Measurements from ENCODE around the gene CCDC187. TPM values are rescaled to one million over a fixed set of nuclear protein-coding genes. Genes with fewer than 3 reads are reported as not detected.
"Not testable (repeated sequence)": the region's sequence is repeated elsewhere in the genome, so short reads cannot be mapped to it uniquely, and the experiment has no call there.

The CCDC187 gene
- total RNA-seq, 1 donor from 2014 or later, result not detected

GRCh38 chr9:136244122-136244968 lies 59.5 kb downstream of the CCDC187 start:
- intact Hi-C loops (cut with micrococcal nuclease), result loop anchor here (2.0 to 10.0 kb wide), 4 partner anchors 18 to 1216 kb away; partner anchors contain the start of gene UBAC1

GRCh38 chr9:136243631-136244030 lies 60.3 kb downstream of the CCDC187 start:
- intact Hi-C loops (cut with micrococcal nuclease), result loop anchor here (2.0 to 10.0 kb wide), 4 partner anchors 17 to 1217 kb away; partner anchors contain the start of gene UBAC1

- intact Hi-C loops (cut with micrococcal nuclease), result loop anchor here (5.0 to 10.0 kb wide), 2 partner anchors 136 to 278 kb away; partner anchors contain the start of gene UBAC1
Observed at GRCh38 chr9:136242918-136243525, 60.9 kb downstream of the CCDC187 start.

- intact Hi-C loops (cut with micrococcal nuclease), result loop anchor here (5.0 to 10.0 kb wide), 2 partner anchors 135 to 277 kb away; partner anchors contain the start of gene UBAC1
Observed at GRCh38 chr9:136242248-136242647, 61.6 kb downstream of the CCDC187 start.

GRCh38 chr9:136241542-136241941 lies 62.4 kb downstream of the CCDC187 start:
- intact Hi-C loops (cut with micrococcal nuclease), result loop anchor here (5.0 to 10.0 kb wide), 2 partner anchors 134 to 277 kb away; partner anchors contain the start of gene UBAC1

GRCh38 chr9:136240941-136241340 lies 63.0 kb downstream of the CCDC187 start:
- intact Hi-C loops (cut with micrococcal nuclease), result loop anchor here (5.0 to 10.0 kb wide), 2 partner anchors 134 to 276 kb away; partner anchors contain the start of gene UBAC1

- intact Hi-C loops (cut with micrococcal nuclease), result loop anchor here (5.0 to 10.0 kb wide), 2 partner anchors 133 to 275 kb away; partner anchors contain the start of gene UBAC1
Observed at GRCh38 chr9:136239983-136240330, 63.9 kb downstream of the CCDC187 start.

GRCh38 chr9:136239135-136239982 lies 64.5 kb downstream of the CCDC187 start:
- intact Hi-C loops (cut with micrococcal nuclease), result no loop called here

- intact Hi-C loops (cut with micrococcal nuclease), result no loop called here
Observed at GRCh38 chr9:136238342-136238732, 65.6 kb downstream of the CCDC187 start.

- intact Hi-C loops (cut with micrococcal nuclease), result no loop called here
Observed at GRCh38 chr9:136237486-136238341, 66.2 kb downstream of the CCDC187 start.

GRCh38 chr9:136236471-136237410 lies 67.2 kb downstream of the CCDC187 start:
- intact Hi-C loops (cut with micrococcal nuclease), result not testable (repeated sequence)

GRCh38 chr9:136235709-136236455 lies 68.0 kb downstream of the CCDC187 start:
- intact Hi-C loops (cut with micrococcal nuclease), result no loop called here

- intact Hi-C loops (cut with micrococcal nuclease), result no loop called here
Observed at GRCh38 chr9:136235171-136235570, 68.7 kb downstream of the CCDC187 start.

- intact Hi-C loops (cut with micrococcal nuclease), result loop anchor here (5.0 kb wide), 1 partner anchor 62 kb away; no protein-coding TSS in a partner anchor
Observed at GRCh38 chr9:136234597-136234996, 69.3 kb downstream of the CCDC187 start.

- intact Hi-C loops (cut with micrococcal nuclease), result loop anchor here (5.0 kb wide), 1 partner anchor 62 kb away; no protein-coding TSS in a partner anchor
Observed at GRCh38 chr9:136233868-136234267, 70.0 kb downstream of the CCDC187 start.

GRCh38 chr9:136233411-136233810 lies 70.5 kb downstream of the CCDC187 start:
- intact Hi-C loops (cut with micrococcal nuclease), result loop anchor here (5.0 kb wide), 1 partner anchor 61 kb away; no protein-coding TSS in a partner anchor

- intact Hi-C loops (cut with micrococcal nuclease), result loop anchor here (1.0 to 5.0 kb wide), 3 partner anchors 12 to 61 kb away; partner anchors contain the start of gene QSOX2
Observed at GRCh38 chr9:136232969-136233368, 70.9 kb downstream of the CCDC187 start.

All from T-helper 1 cell treated with Interleukin-12 subunit alpha and Interleukin-12 subunit beta and Interleukin-4 antibody, amounts not matched to agents 30 ng/mL and 1 ng/mL, for 36 hours (primary cell).